IMR-90 (cell line): Measurements from ENCODE around the gene CASK.

ENCODE experiments used
- BHLHE40 ChIP-seq: fragments of 150-350 bp; IDR thresholded peaks from 2 replicates; pipeline ENCODE4 v1.6.1; 2016; ENCODE audit warnings: mild to moderate bottlenecking, low read depth, low read length
- CEBPB ChIP-seq: IDR thresholded peaks from 2 replicates; pipeline ENCODE4 v1.6.1; 2012; ENCODE audit warnings: low read depth, low read length, improper control_type of control experiment
- CHD1 ChIP-seq: IDR thresholded peaks from 2 replicates; pipeline ENCODE4 v1.6.1; 2012; ENCODE audit warnings: low read depth, low read length, improper control_type of control experiment
- FOS ChIP-seq: fragments of 150-350 bp; IDR thresholded peaks from 2 replicates; pipeline ENCODE4 v1.6.1; 2016; ENCODE audit warnings: low read depth, low read length
- MAFK ChIP-seq: IDR thresholded peaks from 2 replicates; pipeline ENCODE4 v1.6.1; 2012; ENCODE audit warnings: low read depth, low read length, improper control_type of control experiment
- POLR2A ChIP-seq: IDR thresholded peaks from 2 replicates; pipeline ENCODE4 v1.6.1; 2012; ENCODE audit warnings: mild to moderate bottlenecking, low read depth, low read length
- RAD21 ChIP-seq: IDR thresholded peaks from 2 replicates; pipeline ENCODE4 v1.6.1; 2012; ENCODE audit warnings: low read length, improper control_type of control experiment
- RCOR1 ChIP-seq: IDR thresholded peaks from 2 replicates; pipeline ENCODE4 v1.6.1; 2012; ENCODE audit warnings: mild to moderate bottlenecking, low read length, improper control_type of control experiment; ENCODE audit not compliant: insufficient replicate concordance
- RFX5 ChIP-seq: IDR thresholded peaks from 2 replicates; pipeline ENCODE4 v1.8.0; 2012; ENCODE audit warnings: low read depth, mild to moderate bottlenecking, low read length, moderate library complexity
- SMC3 ChIP-seq: fragments of 150-350 bp; IDR thresholded peaks from 2 replicates; pipeline ENCODE4 v1.6.1; 2016; ENCODE audit warnings: low read depth, mild to moderate bottlenecking, antibody characterized with exemption, low read length, moderate library complexity
- TF ChIP-seq, protein P1 (sequence below): conservative IDR thresholded peaks from 2 replicates; pipeline ENCODE4 v1.5.1; 2012; ENCODE audit warnings: mild to moderate bottlenecking, low read depth, low read length, improper control_type of control experiment
- TF ChIP-seq, protein P2 (sequence below): fragments of 150-350 bp; IDR thresholded peaks from 2 replicates; pipeline ENCODE4 v1.6.1; 2017; ENCODE audit warnings: mild to moderate bottlenecking, antibody characterized with exemption, low read length, low read depth

- no peak for TF ChIP-seq CEBPB
- TF ChIP-seq, protein P1, sequence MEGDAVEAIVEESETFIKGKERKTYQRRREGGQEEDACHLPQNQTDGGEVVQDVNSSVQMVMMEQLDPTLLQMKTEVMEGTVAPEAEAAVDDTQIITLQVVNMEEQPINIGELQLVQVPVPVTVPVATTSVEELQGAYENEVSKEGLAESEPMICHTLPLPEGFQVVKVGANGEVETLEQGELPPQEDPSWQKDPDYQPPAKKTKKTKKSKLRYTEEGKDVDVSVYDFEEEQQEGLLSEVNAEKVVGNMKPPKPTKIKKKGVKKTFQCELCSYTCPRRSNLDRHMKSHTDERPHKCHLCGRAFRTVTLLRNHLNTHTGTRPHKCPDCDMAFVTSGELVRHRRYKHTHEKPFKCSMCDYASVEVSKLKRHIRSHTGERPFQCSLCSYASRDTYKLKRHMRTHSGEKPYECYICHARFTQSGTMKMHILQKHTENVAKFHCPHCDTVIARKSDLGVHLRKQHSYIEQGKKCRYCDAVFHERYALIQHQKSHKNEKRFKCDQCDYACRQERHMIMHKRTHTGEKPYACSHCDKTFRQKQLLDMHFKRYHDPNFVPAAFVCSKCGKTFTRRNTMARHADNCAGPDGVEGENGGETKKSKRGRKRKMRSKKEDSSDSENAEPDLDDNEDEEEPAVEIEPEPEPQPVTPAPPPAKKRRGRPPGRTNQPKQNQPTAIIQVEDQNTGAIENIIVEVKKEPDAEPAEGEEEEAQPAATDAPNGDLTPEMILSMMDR, result no peak
- no peak for TF ChIP-seq RAD21
- TF ChIP-seq, protein P2, sequence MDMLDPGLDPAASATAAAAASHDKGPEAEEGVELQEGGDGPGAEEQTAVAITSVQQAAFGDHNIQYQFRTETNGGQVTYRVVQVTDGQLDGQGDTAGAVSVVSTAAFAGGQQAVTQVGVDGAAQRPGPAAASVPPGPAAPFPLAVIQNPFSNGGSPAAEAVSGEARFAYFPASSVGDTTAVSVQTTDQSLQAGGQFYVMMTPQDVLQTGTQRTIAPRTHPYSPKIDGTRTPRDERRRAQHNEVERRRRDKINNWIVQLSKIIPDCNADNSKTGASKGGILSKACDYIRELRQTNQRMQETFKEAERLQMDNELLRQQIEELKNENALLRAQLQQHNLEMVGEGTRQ, result no peak
- no peak for TF ChIP-seq POLR2A
- TF ChIP-seq SMC3, result no peak
- TF ChIP-seq RCOR1, result no peak
- no peak for TF ChIP-seq CHD1
- no peak for TF ChIP-seq FOS
- TF ChIP-seq RFX5, result no peak
- TF ChIP-seq BHLHE40, result no peak
- no peak for TF ChIP-seq MAFK
These were observed 16.7 kb downstream of the CASK start for GRCh38 chrX:41906515-41907187.
